Kidney (tissue), 14 donors: Measurements from ENCODE around the gene NHEJ1. TPM values are rescaled to one million over a fixed set of nuclear protein-coding genes. Genes with fewer than 3 reads are reported as not detected.

Source experiments
- DNase-seq, 5 donors: peaks; one replicate each; pipeline ENCODE4 v3.0.0-alpha.2; 2013 to 2020
- FAIRE-seq: peaks from 2 replicates; lab custom pipeline; 2012; peaks lifted over from hg19 to GRCh38; lab: Jason Lieb, UNC
- H3K27ac ChIP-seq, 2 donors: one replicate each; pipeline ENCODE4 v1.7.0; 2013; ENCODE audit warnings: low read depth in 2 of 2, low read length in 2 of 2, inconsistent platforms in 1 of 2
- H3K27me3 ChIP-seq: one replicate; pipeline ENCODE4 v1.7.1; 2013; ENCODE audit warnings: low read length, inconsistent platforms; ENCODE audit not compliant: control insufficient read depth, insufficient read depth
- H3K36me3 ChIP-seq, 3 donors: one replicate each; pipeline versions ENCODE4 v1.7.0 to v1.7.1; 2013; ENCODE audit warnings: low read length in 3 of 3, control low read depth in 1 of 3, inconsistent platforms in 1 of 3; ENCODE audit not compliant: insufficient read depth in 3 of 3, control insufficient read depth in 2 of 3
- H3K4me1 ChIP-seq, 3 donors: one replicate each; pipeline versions ENCODE4 v1.7.0 to v1.7.1; 2013; ENCODE audit warnings: low read length in 3 of 3, inconsistent platforms in 1 of 3, low read depth in 1 of 3; ENCODE audit not compliant: control insufficient read depth in 2 of 3, insufficient read depth in 2 of 3
- H3K4me3 ChIP-seq, 3 donors: one replicate each; pipeline versions ENCODE4 v1.7.0 to v1.8.1; 2013; ENCODE audit warnings: low read length in 3 of 3, control low read depth in 1 of 3, inconsistent platforms in 1 of 3
- H3K9ac ChIP-seq, 3 donors: one replicate each; pipeline versions ENCODE4 v1.7.0 to v1.7.1; 2013; ENCODE audit warnings: low read length in 3 of 3, control low read depth in 1 of 3, inconsistent platforms in 1 of 3
- H3K9me3 ChIP-seq, 3 donors: one replicate each; pipeline versions ENCODE4 v1.7.0 to v1.7.1; 2013; ENCODE audit warnings: low read length in 3 of 3, control low read depth in 1 of 3, inconsistent platforms in 1 of 3; ENCODE audit not compliant: control insufficient read depth in 2 of 3, insufficient read depth in 1 of 3
- CTCF ChIP-seq: IDR thresholded peaks from 3 replicates; pipeline ENCODE4 v1.5.1; 2012; ENCODE audit warnings: mild to moderate bottlenecking, moderate library complexity, borderline replicate concordance; ENCODE audit not compliant: insufficient read depth; ENCODE audit errors: extremely low read depth
- intact Hi-C: fragments of 100-400 bp; cut with DNase I; formaldehyde crosslinking; loops from one replicate; pipeline ENCODE4 v1.11.1; 2022
- polyA plus RNA-seq: library from polyadenylated mRNA; stranded (reverse); fragments of 350-450 nt; fragmentation: Illumina TruSeq; extraction: RNeasy Lipid Tissue Mini Kit (QIAGEN cat#74804); gene quantifications from one replicate; pipeline ENCODE4 v1.2.3, GENCODE V29; 2014; ENCODE audit warnings: low read depth, low replicate concordance; ENCODE audit not compliant: insufficient read depth
- total RNA-seq: library from RNA; stranded (reverse); fragmentation: NEBNext Ultra II Directional; extraction: Animal tissue kit (Norgen Biotek cat#: 25700); gene quantifications from one replicate; pipeline ENCODE4 v1.2.1, GENCODE V29; 2021
- donor health status: control.
- donor health status: control.
- donor health status: control.
- donor health status: control.
- donor health status: control.
- donor health status: DM: yes; HTN: yes; CAD: no.
- donor health status: Normal renal cell carcinoma (clear cell type).

The NHEJ1 gene
- total and polyA plus RNA-seq, 2 donors from 2014 or later = 17.5 to 17.7 TPM

- DNase-seq = no peak
- peaks cover 0 to 42% (median 30%) of the 10 kb centered on the region in 3 donors for H3K4me1 ChIP-seq
- TF ChIP-seq CTCF = no peak
- no peaks in the 10 kb centered on the region for H3K9me3 ChIP-seq
- H3K36me3 ChIP-seq = no peaks in the 10 kb centered on the region
- no peak overlapping the region for H3K9ac ChIP-seq
- no peak overlapping the region for H3K4me3 ChIP-seq
- H3K27me3 ChIP-seq = no peaks in the 10 kb centered on the region
- FAIRE-seq = no peak
- peak overlapping the region; percentile 29 to 36 for H3K27ac ChIP-seq
- intact Hi-C loops = no loop called here
Observed at GRCh38 chr2:219126555-219126954, 34.1 kb downstream of the NHEJ1 start.

GRCh38 chr2:219125886-219126270 lies 34.7 kb downstream of the NHEJ1 start:
- Histone ChIP-seq H3K27me3 (no peaks in the 10 kb centered on the region), H3K4me3 (no peak overlapping the region), H3K27ac (peak overlapping the region; percentile 74 to 76), H3K4me1 (peaks cover 0 to 42% (median 30%) of the 10 kb centered on the region in 3 donors), H3K9me3 (no peaks in the 10 kb centered on the region), H3K9ac (no peak overlapping the region), H3K36me3 (no peaks in the 10 kb centered on the region)
- DNase-seq (no peak), FAIRE-seq (no peak)
- no peak for TF ChIP-seq CTCF
- intact Hi-C loops = no loop called here

- peak overlapping the region in 2 of 3 donors; percentile 32 to 36 for H3K4me3 ChIP-seq
- TF ChIP-seq CTCF = no peak
- peak overlapping the region; percentile 74 to 76 for H3K27ac ChIP-seq
- no peak for FAIRE-seq
- H3K9ac ChIP-seq = no peak overlapping the region
- H3K9me3 ChIP-seq = no peaks in the 10 kb centered on the region
- intact Hi-C loops = no loop called here
- no peaks in the 10 kb centered on the region for H3K36me3 ChIP-seq
- H3K4me1 ChIP-seq = peaks cover 0 to 42% (median 30%) of the 10 kb centered on the region in 3 donors
- H3K27me3 ChIP-seq = no peaks in the 10 kb centered on the region
- DNase-seq = peak in 1 of 5 donors; percentile 88
Observed at GRCh38 chr2:219125225-219125885, 35.3 kb downstream of the NHEJ1 start.
